Measurements from ENCODE around the gene CUX1. TPM values are rescaled to one million over a fixed set of nuclear protein-coding genes. Genes with fewer than 3 reads are reported as not detected.

Gene CUX1
- total RNA-seq, 1 donor from 2014 or later: 118 TPM

- H3K9me3 Mint-ChIP-seq (ENCODE audit: low read depth): no peaks in the 10 kb centered on the region
- DNase-seq (ENCODE audit: low spot score): no peak
- peaks cover 20% of the 10 kb centered on the region for H3K27me3 Mint-ChIP-seq (ENCODE audit: low read depth)
- peaks cover 2% of the 10 kb centered on the region for H3K4me1 Mint-ChIP-seq (ENCODE audit: low read depth)
- TF ChIP-seq CTCF (IDR thresholded peaks at IDR 0.05): no peak
- H3K27ac Mint-ChIP-seq (ENCODE audit: unreplicated experiment): no peak overlapping the region
- no peak overlapping the region for H3K4me3 Mint-ChIP-seq (ENCODE audit: unreplicated experiment)
- H3K36me3 Mint-ChIP-seq (ENCODE audit: low read depth): peaks cover 2% of the 10 kb centered on the region
Measured at GRCh38 chr7:101775181-101775580, 42.2 kb upstream of the CUX1 start.

- H3K4me3 Mint-ChIP-seq (ENCODE audit: unreplicated experiment): no peak overlapping the region
- H3K9me3 Mint-ChIP-seq (ENCODE audit: low read depth): no peaks in the 10 kb centered on the region
- no peaks in the 10 kb centered on the region for H3K4me1 Mint-ChIP-seq (ENCODE audit: low read depth)
- DNase-seq (ENCODE audit: low spot score): no peak
- H3K27ac Mint-ChIP-seq (ENCODE audit: unreplicated experiment): no peak overlapping the region
- TF ChIP-seq CTCF (IDR thresholded peaks at IDR 0.05): no peak
- H3K27me3 Mint-ChIP-seq (ENCODE audit: low read depth): peaks cover 17% of the 10 kb centered on the region
- peaks cover 2% of the 10 kb centered on the region for H3K36me3 Mint-ChIP-seq (ENCODE audit: low read depth)
Measured at GRCh38 chr7:101778026-101778580, 39.3 kb upstream of the CUX1 start.

- Mint-ChIP-seq H3K4me3 (ENCODE audit: unreplicated experiment) (no peak overlapping the region), H3K27me3 (ENCODE audit: low read depth) (peaks cover 21% of the 10 kb centered on the region), H3K9me3 (ENCODE audit: low read depth) (no peaks in the 10 kb centered on the region), H3K4me1 (ENCODE audit: low read depth) (peaks cover 4% of the 10 kb centered on the region), H3K36me3 (ENCODE audit: low read depth) (peaks cover 2% of the 10 kb centered on the region), H3K27ac (ENCODE audit: unreplicated experiment) (no peak overlapping the region)
- TF ChIP-seq CTCF (IDR thresholded peaks at IDR 0.05): no peak
- no peak for DNase-seq (ENCODE audit: low spot score)
Measured at GRCh38 chr7:101779267-101779666, 38.2 kb upstream of the CUX1 start.

GRCh38 chr7:101780281-101780680 lies 37.1 kb upstream of the CUX1 start:
- H3K27ac Mint-ChIP-seq (ENCODE audit: unreplicated experiment): no peak overlapping the region
- peaks cover 28% of the 10 kb centered on the region for H3K27me3 Mint-ChIP-seq (ENCODE audit: low read depth)
- H3K9me3 Mint-ChIP-seq (ENCODE audit: low read depth): no peaks in the 10 kb centered on the region
- H3K36me3 Mint-ChIP-seq (ENCODE audit: low read depth): peaks cover 2% of the 10 kb centered on the region
- no peak for DNase-seq (ENCODE audit: low spot score)
- no peak overlapping the region for H3K4me3 Mint-ChIP-seq (ENCODE audit: unreplicated experiment)
- no peak for TF ChIP-seq CTCF (IDR thresholded peaks at IDR 0.05)
- H3K4me1 Mint-ChIP-seq (ENCODE audit: low read depth): peaks cover 8% of the 10 kb centered on the region

DNA sequence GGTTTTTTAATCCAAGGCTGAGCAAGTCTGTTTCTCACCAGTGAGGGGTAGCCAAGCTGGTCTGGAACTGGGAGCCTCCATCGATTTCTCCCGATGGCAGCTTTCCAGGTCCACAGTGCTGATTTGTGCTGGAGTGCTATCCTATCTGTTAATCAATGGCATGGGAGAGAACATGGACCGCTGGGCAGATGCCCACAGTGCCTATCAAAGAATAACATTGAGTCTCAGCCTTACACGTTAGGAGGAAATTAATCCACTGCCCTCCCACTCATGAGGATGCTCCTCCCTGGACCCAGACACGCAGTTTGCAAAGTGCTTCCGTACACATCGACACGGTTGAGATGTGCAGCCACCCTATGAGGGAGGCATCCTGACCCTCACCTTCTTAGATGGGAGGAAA lies 36.0 kb upstream of the CUX1 start:
- no peaks in the 10 kb centered on the region for H3K9me3 Mint-ChIP-seq (ENCODE audit: low read depth)
- peaks cover 27% of the 10 kb centered on the region for H3K27me3 Mint-ChIP-seq (ENCODE audit: low read depth)
- DNase-seq (ENCODE audit: low spot score): no peak
- H3K4me3 Mint-ChIP-seq (ENCODE audit: unreplicated experiment): no peak overlapping the region
- H3K36me3 Mint-ChIP-seq (ENCODE audit: low read depth): no peaks in the 10 kb centered on the region
- H3K4me1 Mint-ChIP-seq (ENCODE audit: low read depth): peaks cover 8% of the 10 kb centered on the region
- H3K27ac Mint-ChIP-seq (ENCODE audit: unreplicated experiment): no peak overlapping the region
- TF ChIP-seq CTCF (IDR thresholded peaks at IDR 0.05): no peak
